HCT116 (cell line): ENCODE results near the gene SNIP1. TPM values are rescaled to one million over a fixed set of nuclear protein-coding genes. Genes with fewer than 3 reads are reported as not detected.
A peak's percentile ranks its signal among the peaks of the same experiment; 100 is the strongest.

Experiments
- ATAC-seq: fragments of 200-7000 bp; cut with Tn5 transposase; 2 replicates; pipeline ENCODE4 v1.9.1; 2020; ENCODE audit warnings: mild to moderate bottlenecking, moderate library complexity
- BruUV-seq: library from RNA; stranded (reverse); fragments of 400-500 nt; replicated peaks from 2 replicates; lab custom pipeline; 2021; lab: Mats Ljungman, UMichigan
- CTCF ChIA-PET: fragments of 300-600 bp; sonication (Branson Sonifier 250); formaldehyde crosslinking; loops from one replicate; lab custom pipeline; 2021; ENCODE audit warnings: antibody characterized with exemption; lab: Charles Lee
- POLR2A ChIA-PET: fragments of 300-600, 350-600 bp; sonication (Branson Sonifier 250); formaldehyde crosslinking; loops from one replicate; lab custom pipeline; 2021; ENCODE audit warnings: antibody characterized with exemption; lab: Charles Lee
- RAD21 ChIA-PET, 2 experiments: fragments of 300-600 bp; sonication (Branson Sonifier 250); formaldehyde crosslinking; loops; one replicate each; lab custom pipeline; 2023; ENCODE audit warnings: low total read pairs in 2 of 2; ENCODE audit not compliant: uncharacterized antibody in 2 of 2, unreplicated experiment in 2 of 2, low non-redundant PET in 1 of 2; lab: Charles Lee
- DNase-seq: peaks from one replicate; pipeline ENCODE4 v3.0.0-alpha.2; 2010; ENCODE audit warnings: low read depth, low spot score
- H2AFZ ChIP-seq: fragments of 200-600 bp; shearing (Covaris generic), sonication (generic); 2 replicates; pipeline ENCODE4 v1.6.1; 2017; ENCODE audit warnings: low read depth, mixed run types, mixed read lengths, antibody characterized with exemption, low read length; ENCODE audit not compliant: poor library complexity, severe bottlenecking
- H3K27ac ChIP-seq: 2 replicates; pipeline ENCODE4 v1.5.1; 2012; ENCODE audit warnings: low read depth, low read length
- H3K27me3 ChIP-seq: fragments of 200-600 bp; sonication (generic); 2 replicates; pipeline ENCODE4 v1.6.1; 2016; ENCODE audit warnings: mixed run types, low read length, mixed read lengths; ENCODE audit not compliant: insufficient read depth
- H3K36me3 ChIP-seq, 2 experiments: fragments of 200-500 bp in 1 of 2; fragments of 200-600 bp in 1 of 2; sonication (Bioruptor generic) in 1 of 2; sonication (generic) in 1 of 2; 2 replicates each; pipeline versions ENCODE4 v1.5.1 to v1.6.1; 2014 to 2016; ENCODE audit warnings: low read length in 2 of 2, inconsistent platforms in 1 of 2, mixed read lengths in 1 of 2, mixed run types in 1 of 2; ENCODE audit not compliant: insufficient read depth in 2 of 2, control insufficient read depth in 1 of 2
- H3K4me1 ChIP-seq, 2 experiments: fragments of 200-600 bp in 1 of 2; sonication (generic) in 1 of 2; 2 replicates each; pipeline versions ENCODE4 v1.5.1 to v1.6.1; 2012 to 2017; ENCODE audit warnings: low read length in 2 of 2, inconsistent platforms in 1 of 2, mild to moderate bottlenecking in 1 of 2, mixed read lengths in 1 of 2, mixed run types in 1 of 2, moderate library complexity in 1 of 2; ENCODE audit not compliant: insufficient read depth in 2 of 2, control insufficient read depth in 1 of 2
- H3K4me2 ChIP-seq: fragments of 200-600 bp; sonication (generic); 2 replicates; pipeline ENCODE4 v1.6.1; 2017; ENCODE audit warnings: mixed run types, low read length, mixed read lengths
- H3K4me3 ChIP-seq, 2 experiments: fragments of 200-600 bp in 1 of 2; sonication (generic) in 1 of 2; replicated peaks in 1 of 2; 2 replicates each; pipeline ENCODE4 v1.5.1; 2011 to 2016; ENCODE audit warnings: low read length in 2 of 2, control low read depth in 1 of 2, low read depth in 1 of 2, mild to moderate bottlenecking in 1 of 2, mixed read lengths in 1 of 2, mixed run types in 1 of 2
- H3K79me2 ChIP-seq: fragments of 200-600 bp; sonication (generic); 2 replicates; pipeline ENCODE4 v1.6.1; 2017; ENCODE audit warnings: mild to moderate bottlenecking, mixed run types, low read length, moderate library complexity, mixed read lengths; ENCODE audit not compliant: insufficient read depth
- H3K9ac ChIP-seq: fragments of 200-600 bp; sonication (generic); 2 replicates; pipeline ENCODE4 v1.6.1; 2016; ENCODE audit warnings: low read length, mixed read lengths
- H3K9me2 ChIP-seq: fragments of 200-600 bp; sonication (generic), shearing (Covaris generic); 2 replicates; pipeline ENCODE4 v1.6.1; 2017; ENCODE audit warnings: mixed run types, mild to moderate bottlenecking, moderate library complexity; ENCODE audit not compliant: insufficient read depth
- H3K9me3 ChIP-seq, 2 experiments: fragments of 200-500 bp in 1 of 2; fragments of 200-600 bp in 1 of 2; sonication (Bioruptor generic) in 1 of 2; sonication (generic) in 1 of 2; 2 replicates each; pipeline ENCODE4 v1.6.1; 2014 to 2017; ENCODE audit warnings: low read length in 2 of 2, mixed read lengths in 2 of 2, inconsistent platforms in 1 of 2, low read depth in 1 of 2, mild to moderate bottlenecking in 1 of 2, mixed run types in 1 of 2, moderate library complexity in 1 of 2; ENCODE audit not compliant: control insufficient read depth in 1 of 2, insufficient read depth in 1 of 2
- H4K20me1 ChIP-seq: fragments of 200-600 bp; sonication (generic), shearing (Covaris generic); 2 replicates; pipeline ENCODE4 v1.6.1; 2017; ENCODE audit warnings: mixed run types, mild to moderate bottlenecking, moderate library complexity; ENCODE audit not compliant: insufficient read depth
- ATF3 ChIP-seq: IDR thresholded peaks from 2 replicates; pipeline ENCODE4 v1.6.1; 2012
- CBX3 ChIP-seq: IDR thresholded peaks from 2 replicates; pipeline ENCODE4 v1.6.1; 2012; ENCODE audit warnings: low read depth
- CEBPB ChIP-seq: IDR thresholded peaks from 2 replicates; pipeline ENCODE4 v1.6.1; 2012; ENCODE audit warnings: low read depth
- EGR1 ChIP-seq: IDR thresholded peaks from 2 replicates; pipeline ENCODE4 v1.6.1; 2012; ENCODE audit warnings: low read depth
- ELF1 ChIP-seq: IDR thresholded peaks from 2 replicates; pipeline ENCODE4 v1.6.1; 2012; ENCODE audit warnings: low read depth, borderline replicate concordance
- EZH2phosphoT487 ChIP-seq: fragments of 200-600 bp; IDR thresholded peaks from 2 replicates; pipeline ENCODE4 v1.6.1; 2018; ENCODE audit warnings: antibody characterized with exemption, borderline replicate concordance
- FOSL1 ChIP-seq: IDR thresholded peaks from 2 replicates; pipeline ENCODE4 v1.6.1; 2012; ENCODE audit warnings: low read depth
- JUND ChIP-seq: IDR thresholded peaks from 2 replicates; pipeline ENCODE4 v1.6.1; 2012
- POLR2A ChIP-seq: IDR thresholded peaks from 2 replicates; pipeline ENCODE4 v1.7.0; 2011; ENCODE audit warnings: borderline replicate concordance; ENCODE audit not compliant: insufficient read depth, insufficient read length; ENCODE audit errors: extremely low read depth
- RAD21 ChIP-seq: IDR thresholded peaks from 2 replicates; pipeline ENCODE4 v1.6.1; 2012; ENCODE audit warnings: low read depth, mild to moderate bottlenecking
- SIN3A ChIP-seq: IDR thresholded peaks from 2 replicates; pipeline ENCODE4 v1.6.1; 2012; ENCODE audit warnings: low read depth
- SRF ChIP-seq: IDR thresholded peaks from 2 replicates; pipeline ENCODE4 v1.6.1; 2012; ENCODE audit warnings: low read depth
- TCF7L2 ChIP-seq: IDR thresholded peaks from 2 replicates; pipeline ENCODE4 v1.7.0; 2011; ENCODE audit warnings: borderline replicate concordance, inconsistent platforms; ENCODE audit not compliant: insufficient read depth, insufficient read length; ENCODE audit errors: extremely low read depth
- YY1 ChIP-seq: IDR thresholded peaks from 2 replicates; pipeline ENCODE4 v1.6.1; 2011; ENCODE audit warnings: low read length, low read depth, moderate library complexity, mild to moderate bottlenecking; ENCODE audit not compliant: insufficient replicate concordance; ENCODE audit errors: extremely low read depth
- ZFX ChIP-seq: fragments of 450-650 bp; IDR thresholded peaks from 2 replicates; pipeline ENCODE4 v1.6.1; 2017
- ZNF274 ChIP-seq: fragments of 200-500 bp; sonication (Bioruptor generic); IDR thresholded peaks from 2 replicates; pipeline ENCODE4 v1.6.1; 2014; ENCODE audit warnings: mild to moderate bottlenecking, low read depth, low read length, inconsistent platforms
- intact Hi-C: fragments of 100-400 bp; cut with micrococcal nuclease; formaldehyde crosslinking; loops from 2 replicates; pipeline ENCODE4 v1.10.0; 2022
- total RNA-seq: library from RNA; stranded (reverse); gene quantifications from one replicate; pipeline ENCODE4 v1.2.1, GENCODE V29; 2021; ENCODE audit not compliant: unreplicated experiment
- TF ChIP-seq, protein P1 (sequence below), 3 experiments: fragments of 200-600 bp in 1 of 3; sonication (generic) in 1 of 3; IDR thresholded peaks in 2 of 3; conservative IDR thresholded peaks in 1 of 3; 2 replicates each; pipeline ENCODE4 v1.5.1; 2012 to 2017; ENCODE audit warnings: low read depth in 2 of 3, low read length in 2 of 3, antibody characterized with exemption in 1 of 3, borderline replicate concordance in 1 of 3, control low read depth in 1 of 3, mild to moderate bottlenecking in 1 of 3, mixed read lengths in 1 of 3, mixed run types in 1 of 3, moderate library complexity in 1 of 3; ENCODE audit not compliant: insufficient read depth in 1 of 3

The SNIP1 gene
- total RNA-seq, 1 experiment from 2014 or later = 18.8 TPM

DNA sequence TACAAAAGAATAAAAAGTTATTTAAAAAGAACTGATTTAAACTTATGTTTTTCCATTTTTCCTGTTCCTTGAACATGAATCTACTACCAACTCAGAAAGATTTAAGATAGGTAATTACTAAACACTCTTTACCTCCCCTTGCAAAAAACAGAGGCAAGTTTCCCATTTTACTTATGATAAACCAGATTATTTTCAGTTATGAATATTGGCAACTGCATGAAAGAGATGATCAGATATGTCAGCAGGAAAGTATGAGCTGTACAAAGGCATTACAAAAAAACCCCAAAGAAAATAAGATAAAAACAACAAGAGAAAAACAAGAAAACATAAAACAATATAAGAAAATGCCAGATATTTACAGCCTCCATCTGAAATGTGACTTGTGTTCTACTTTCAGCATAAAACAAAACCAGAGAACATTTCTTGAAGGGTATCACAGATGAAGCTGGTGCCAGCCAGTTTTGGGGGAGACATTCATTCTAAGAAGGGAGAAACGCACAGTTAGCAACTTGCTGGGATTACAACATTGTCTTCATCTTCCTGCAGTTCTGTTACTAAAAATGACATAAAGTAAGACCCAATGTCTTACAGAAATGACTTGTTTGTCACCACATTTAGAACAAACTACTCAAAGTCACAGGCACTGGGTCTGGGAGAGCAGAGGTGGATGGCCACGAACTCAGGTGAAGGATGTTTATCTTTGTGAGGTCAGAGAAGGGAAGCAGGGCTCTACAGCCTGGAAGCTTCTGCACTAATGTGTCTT, 60.6 kb downstream of the SNIP1 start:
- BruUV-seq = TSS peak; percentile 20
- Histone ChIP-seq H3K27ac (no peak overlapping the region), H2AFZ (no peak overlapping the region), H3K36me3 (peaks cover 5 to 8% of the 10 kb centered on the region in 2 experiments; a peak in 1 of 4 replicates), H3K9me2 (no peaks in the 10 kb centered on the region), H3K4me2 (no peak overlapping the region), H3K9me3 (no peaks in the 10 kb centered on the region), H4K20me1 (peaks cover 3% of the 10 kb centered on the region; the same call in 1 of the 2 replicates), H3K4me3 (no peak overlapping the region), H3K79me2 (no peaks in the 10 kb centered on the region), H3K9ac (no peak overlapping the region), H3K27me3 (no peaks in the 10 kb centered on the region)
- intact Hi-C loops = no loop called here
- RAD21 ChIA-PET = interaction anchor here in 1 of 2 experiments (0.7 kb wide), 1 partner anchor 366 kb away, joined by 3 read pairs; the partner anchor contains the start of gene MTF1
- POLR2A ChIA-PET = no interaction called here
- CTCF ChIA-PET = interaction anchor here (2.4 kb wide), 1 partner anchor 16 kb away, joined by 9 read pairs; no protein-coding TSS in a partner anchor
- no peak for ATAC-seq
- TF ChIP-seq POLR2A (no peak), SIN3A (no peak), ZFX (no peak)
- TF ChIP-seq, all 23 proteins: peak for 0
- 0 out of 4 replicates have a peak, but pooled peaks cover 0 to 3% of the 10 kb centered on the region in 2 experiments for H3K4me1 ChIP-seq
- DNase-seq = no peak

DNA sequence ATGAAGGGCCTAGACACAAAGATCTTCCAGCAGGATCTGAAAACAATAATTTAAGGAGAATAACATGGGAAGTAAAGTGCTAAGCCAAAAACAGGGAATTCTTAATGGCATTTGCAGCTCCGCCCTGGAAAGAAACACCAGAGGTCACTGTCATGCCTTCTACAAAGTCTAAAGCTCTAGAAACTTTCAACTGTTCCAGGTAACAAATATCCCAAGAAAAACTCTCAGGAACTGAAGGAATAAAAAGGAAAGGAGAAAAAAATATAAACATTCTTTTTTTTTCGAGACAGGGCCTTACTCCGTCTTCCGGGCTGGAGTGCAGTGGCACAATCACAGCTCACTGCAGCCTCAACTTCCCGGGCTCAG, 66.5 kb downstream of the SNIP1 start:
- ChIA-PET RAD21 (interaction anchor here (0.7 to 1.6 kb wide), 8 partner anchors 12 to 911 kb away, joined by 3 to 8 read pairs (median 4); partner anchors contain the start of gene ZC3H12A (in 1 of the 2)), CTCF (interaction anchor here (0.5 to 4.7 kb wide), 23 partner anchors 9 to 971 kb away, joined by 3 to 62 read pairs (median 5); partner anchors contain the start of genes MEAF6 and ZC3H12A), POLR2A (interaction anchor here (0.7 to 4.7 kb wide), 4 partner anchors 8 to 179 kb away, joined by 3 to 34 read pairs (median 4); partner anchors contain the start of gene ZC3H12A)
- Histone ChIP-seq H4K20me1 (no peaks in the 10 kb centered on the region), H3K9ac (no peak overlapping the region), H3K9me2 (no peaks in the 10 kb centered on the region), H3K4me2 (no peak overlapping the region), H3K36me3 (peaks cover 2 to 19% of the 10 kb centered on the region in 2 experiments; a peak in 2 of 4 replicates), H2AFZ (no peak overlapping the region), H3K27me3 (no peaks in the 10 kb centered on the region), H3K9me3 (no peaks in the 10 kb centered on the region), H3K27ac (no peak overlapping the region), H3K4me1 (peaks cover 0 to 5% of the 10 kb centered on the region in 2 experiments; a peak in 2 of 4 replicates), H3K4me3 (no peak overlapping the region), H3K79me2 (no peaks in the 10 kb centered on the region)
- DNase-seq (no peak), ATAC-seq (no peak)
- intact Hi-C loops = loop anchor here (1.0 kb wide), 1 partner anchor 32 kb away; no protein-coding TSS in a partner anchor
- no TSS peak for BruUV-seq
- TF ChIP-seq SRF = no peak
- no peak for TF ChIP-seq RAD21
- TF ChIP-seq CEBPB = no peak
- TF ChIP-seq TCF7L2 = no peak
- no peak for TF ChIP-seq POLR2A
- no peak for TF ChIP-seq CBX3
- no peak for TF ChIP-seq ZNF274
- TF ChIP-seq, protein P1, sequence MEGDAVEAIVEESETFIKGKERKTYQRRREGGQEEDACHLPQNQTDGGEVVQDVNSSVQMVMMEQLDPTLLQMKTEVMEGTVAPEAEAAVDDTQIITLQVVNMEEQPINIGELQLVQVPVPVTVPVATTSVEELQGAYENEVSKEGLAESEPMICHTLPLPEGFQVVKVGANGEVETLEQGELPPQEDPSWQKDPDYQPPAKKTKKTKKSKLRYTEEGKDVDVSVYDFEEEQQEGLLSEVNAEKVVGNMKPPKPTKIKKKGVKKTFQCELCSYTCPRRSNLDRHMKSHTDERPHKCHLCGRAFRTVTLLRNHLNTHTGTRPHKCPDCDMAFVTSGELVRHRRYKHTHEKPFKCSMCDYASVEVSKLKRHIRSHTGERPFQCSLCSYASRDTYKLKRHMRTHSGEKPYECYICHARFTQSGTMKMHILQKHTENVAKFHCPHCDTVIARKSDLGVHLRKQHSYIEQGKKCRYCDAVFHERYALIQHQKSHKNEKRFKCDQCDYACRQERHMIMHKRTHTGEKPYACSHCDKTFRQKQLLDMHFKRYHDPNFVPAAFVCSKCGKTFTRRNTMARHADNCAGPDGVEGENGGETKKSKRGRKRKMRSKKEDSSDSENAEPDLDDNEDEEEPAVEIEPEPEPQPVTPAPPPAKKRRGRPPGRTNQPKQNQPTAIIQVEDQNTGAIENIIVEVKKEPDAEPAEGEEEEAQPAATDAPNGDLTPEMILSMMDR (IDR thresholded peaks at IDR 0.05 in 2 of 3, conservative IDR thresholded peaks at IDR 0.05 in 1 of 3; ENCODE audit: borderline replicate concordance in 1 of 3, insufficient read depth in 1 of 3, low read depth in 2 of 3, low read length in 2 of 3) = no peak
- no peak for TF ChIP-seq JUND
- no peak for TF ChIP-seq YY1
- TF ChIP-seq ELF1 = no peak
- TF ChIP-seq ATF3 = no peak
- no peak for TF ChIP-seq EZH2phosphoT487
- TF ChIP-seq ZFX = no peak
- no peak for TF ChIP-seq FOSL1
- no peak for TF ChIP-seq EGR1
